ENCODE results near the gene DEPDC4.

Gene DEPDC4

GRCh38 chr12:100219328-100220109, 47.4 kb downstream of the DEPDC4 start:
- Histone ChIP-seq H2AFZ (ENCODE audit: low read length) (no peak overlapping the region), H4K20me1 (ENCODE audit: insufficient read depth, low read length) (no peaks in the 10 kb centered on the region), H3K4me3 (ENCODE audit: low read length) (no peak overlapping the region), H3F3A (ENCODE audit: insufficient read depth, low read length) (no peaks in the 10 kb centered on the region), H3K9ac (ENCODE audit: low read length) (no peak overlapping the region), H3K27ac (ENCODE audit: low read length) (no peak overlapping the region), H3K4me2 (ENCODE audit: low read depth, low read length) (no peak overlapping the region), H3K27me3 (replicated peaks; ENCODE audit: insufficient read depth, low read length) (no peaks in the 10 kb centered on the region), H3K36me3 (replicated peaks; ENCODE audit: insufficient read depth, low read length) (no peaks in the 10 kb centered on the region; the same call in 1 of the 2 replicates), H3K9me2 (replicated peaks; ENCODE audit: insufficient read depth, low read length) (no peaks in the 10 kb centered on the region), H3K4me1 (ENCODE audit: low read length) (no peaks in the 10 kb centered on the region), H3K9me3 (replicated peaks; ENCODE audit: insufficient read depth, low read length) (no peaks in the 10 kb centered on the region), H3K79me2 (ENCODE audit: low read length) (no peaks in the 10 kb centered on the region)
- TF ChIP-seq EZH2phosphoT487 (IDR thresholded peaks at IDR 0.05; ENCODE audit: low read length) (no peak), EZH2 (optimal IDR thresholded peaks at IDR 0.05; ENCODE audit: low read depth, low read length) (no peak), CTCF (IDR thresholded peaks at IDR 0.05; ENCODE audit: low read length) (no peak)
- no peak for DNase-seq

DNA sequence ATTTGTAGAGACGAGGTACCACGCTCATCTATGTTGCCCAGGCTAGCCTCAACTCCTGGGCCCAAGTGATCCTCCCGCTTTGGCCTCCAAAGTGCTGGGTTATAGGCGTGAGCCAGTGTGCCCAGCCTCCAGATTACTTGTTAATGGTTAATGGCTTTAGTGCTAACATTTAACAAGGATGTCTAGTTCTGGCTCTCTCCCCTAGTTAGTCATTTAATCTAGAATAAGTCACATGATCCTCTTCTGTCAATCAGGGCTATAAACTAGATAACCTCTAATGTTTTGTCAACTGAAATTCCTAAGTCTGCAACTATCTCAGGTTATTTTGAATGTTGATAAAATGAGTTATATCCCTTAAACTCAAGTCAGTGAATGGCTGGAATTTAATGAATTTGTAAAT, 50.5 kb downstream of the DEPDC4 start:
- Histone ChIP-seq H3K27ac (ENCODE audit: low read length) (no peak overlapping the region), H3K27me3 (replicated peaks; ENCODE audit: insufficient read depth, low read length) (no peaks in the 10 kb centered on the region), H3F3A (ENCODE audit: insufficient read depth, low read length) (no peaks in the 10 kb centered on the region), H3K9me2 (replicated peaks; ENCODE audit: insufficient read depth, low read length) (no peaks in the 10 kb centered on the region), H3K4me3 (ENCODE audit: low read length) (no peak overlapping the region), H3K79me2 (ENCODE audit: low read length) (no peaks in the 10 kb centered on the region), H4K20me1 (ENCODE audit: insufficient read depth, low read length) (no peaks in the 10 kb centered on the region), H3K36me3 (replicated peaks; ENCODE audit: insufficient read depth, low read length) (peaks cover 3% of the 10 kb centered on the region; the same call in 1 of the 2 replicates), H3K9ac (ENCODE audit: low read length) (no peak overlapping the region), H2AFZ (ENCODE audit: low read length) (no peak overlapping the region), H3K4me2 (ENCODE audit: low read depth, low read length) (no peak overlapping the region), H3K4me1 (ENCODE audit: low read length) (no peaks in the 10 kb centered on the region), H3K9me3 (replicated peaks; ENCODE audit: insufficient read depth, low read length) (no peaks in the 10 kb centered on the region)
- no peak for TF ChIP-seq CTCF (IDR thresholded peaks at IDR 0.05; ENCODE audit: low read length)
- TF ChIP-seq EZH2phosphoT487 (IDR thresholded peaks at IDR 0.05; ENCODE audit: low read length) = no peak
- no peak for TF ChIP-seq EZH2 (optimal IDR thresholded peaks at IDR 0.05; ENCODE audit: low read depth, low read length)
- DNase-seq = no peak

- Histone ChIP-seq H2AFZ (ENCODE audit: low read length) (no peak overlapping the region), H3F3A (ENCODE audit: insufficient read depth, low read length) (no peaks in the 10 kb centered on the region), H3K36me3 (replicated peaks; ENCODE audit: insufficient read depth, low read length) (peaks cover 3% of the 10 kb centered on the region; the same call in 1 of the 2 replicates), H3K27me3 (replicated peaks; ENCODE audit: insufficient read depth, low read length) (no peaks in the 10 kb centered on the region), H3K4me2 (ENCODE audit: low read depth, low read length) (no peak overlapping the region), H3K9me3 (replicated peaks; ENCODE audit: insufficient read depth, low read length) (no peaks in the 10 kb centered on the region), H3K79me2 (ENCODE audit: low read length) (no peaks in the 10 kb centered on the region), H3K9me2 (replicated peaks; ENCODE audit: insufficient read depth, low read length) (no peaks in the 10 kb centered on the region), H3K9ac (ENCODE audit: low read length) (no peak overlapping the region), H3K4me3 (ENCODE audit: low read length) (no peak overlapping the region), H3K4me1 (ENCODE audit: low read length) (no peaks in the 10 kb centered on the region), H3K27ac (ENCODE audit: low read length) (no peak overlapping the region), H4K20me1 (ENCODE audit: insufficient read depth, low read length) (no peaks in the 10 kb centered on the region)
- DNase-seq = no peak
- TF ChIP-seq EZH2phosphoT487 (IDR thresholded peaks at IDR 0.05; ENCODE audit: low read length) (no peak), CTCF (IDR thresholded peaks at IDR 0.05; ENCODE audit: low read length) (no peak), EZH2 (optimal IDR thresholded peaks at IDR 0.05; ENCODE audit: low read depth, low read length) (no peak)
These were observed 51.7 kb downstream of the DEPDC4 start for GRCh38 chr12:100215209-100215608.

Data from MM.1S (cell line).